NCI-H146 treated with DMSO at 0.1 percent for 48 hours (cell line): ENCODE data around the gene SCGB3A1.

ENCODE experiments used
- DNase-seq: peaks from one replicate; lab custom pipeline; 2025; ENCODE audit not compliant: unreplicated experiment; lab: John Stamatoyannopoulos, UW

SCGB3A1 gene

DNA sequence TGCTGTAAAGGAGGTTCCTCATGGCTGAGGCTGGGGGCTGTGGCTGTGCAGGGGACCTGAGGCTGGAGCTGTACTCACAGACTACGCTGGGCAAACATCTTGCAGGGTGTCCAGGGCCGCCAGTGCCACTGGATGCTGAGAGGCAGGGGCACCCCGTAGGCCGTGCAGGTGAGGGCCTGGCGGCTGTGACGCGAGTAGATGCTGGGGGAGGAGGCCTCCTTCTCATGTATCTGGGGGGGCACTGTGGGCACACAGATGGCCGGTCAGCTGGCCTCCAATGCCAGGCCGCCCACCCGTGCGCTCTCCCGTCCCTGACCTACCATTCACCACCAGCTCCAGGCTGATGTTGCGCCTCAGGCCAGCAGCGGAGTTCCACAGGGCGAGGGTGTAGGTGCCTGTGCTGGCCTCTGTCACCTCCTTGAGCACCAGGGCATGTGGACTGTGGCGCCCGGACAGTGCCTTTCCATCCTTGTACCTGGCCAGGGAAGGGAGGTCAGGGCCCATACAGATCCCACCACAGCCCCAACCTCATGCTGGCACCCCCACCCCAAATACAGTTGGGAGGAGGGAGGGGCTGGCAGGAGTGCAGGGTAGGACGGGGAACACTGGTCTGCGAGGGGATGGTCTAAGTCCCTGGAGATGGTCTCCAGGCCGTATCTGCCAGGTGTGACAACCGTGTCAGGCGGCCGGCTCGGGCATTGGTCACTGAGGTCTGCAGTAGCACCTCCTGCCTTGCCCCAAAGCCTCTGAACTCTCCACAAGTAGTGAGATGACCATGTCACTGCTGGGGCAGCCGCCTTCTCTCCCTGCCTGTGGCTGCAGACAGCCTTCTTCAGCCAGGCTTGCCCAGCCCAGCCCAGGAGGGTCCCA, 34.7 kb upstream of the SCGB3A1 start:
- DNase-seq, result no peak

DNA sequence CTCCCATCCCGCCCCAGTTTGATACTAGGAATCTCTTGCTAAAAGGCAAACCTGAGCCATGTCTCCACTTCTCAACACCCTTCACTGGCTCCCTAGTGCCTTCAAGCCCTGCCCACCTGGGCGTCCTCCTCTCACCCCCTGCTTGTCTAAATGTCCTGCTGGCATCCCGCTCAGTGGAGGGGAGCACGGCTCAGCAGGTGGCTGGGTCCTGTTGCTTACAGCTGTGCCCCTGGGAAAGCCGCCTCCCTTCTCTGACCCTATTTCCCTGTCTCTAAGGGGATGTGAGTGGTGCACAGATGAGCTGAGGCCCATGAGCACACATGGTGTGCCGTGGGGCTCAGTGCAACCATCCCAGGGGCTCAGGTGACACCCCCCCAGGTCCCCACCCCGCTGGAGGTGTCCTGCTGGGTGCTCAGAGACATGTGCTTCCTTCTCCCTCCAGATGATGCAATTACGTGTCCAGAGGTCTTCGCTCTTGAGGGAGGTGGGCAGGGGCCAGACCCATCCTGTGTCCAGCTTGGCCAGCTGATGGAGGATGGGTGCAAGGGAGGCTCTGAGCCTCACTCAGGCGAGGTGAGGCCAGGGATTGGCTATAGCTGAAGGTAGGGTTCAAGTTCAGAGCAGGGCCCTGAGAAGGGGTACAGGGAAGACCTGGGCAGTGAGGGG, 34.0 kb upstream of the SCGB3A1 start:
- no peak for DNase-seq

DNA sequence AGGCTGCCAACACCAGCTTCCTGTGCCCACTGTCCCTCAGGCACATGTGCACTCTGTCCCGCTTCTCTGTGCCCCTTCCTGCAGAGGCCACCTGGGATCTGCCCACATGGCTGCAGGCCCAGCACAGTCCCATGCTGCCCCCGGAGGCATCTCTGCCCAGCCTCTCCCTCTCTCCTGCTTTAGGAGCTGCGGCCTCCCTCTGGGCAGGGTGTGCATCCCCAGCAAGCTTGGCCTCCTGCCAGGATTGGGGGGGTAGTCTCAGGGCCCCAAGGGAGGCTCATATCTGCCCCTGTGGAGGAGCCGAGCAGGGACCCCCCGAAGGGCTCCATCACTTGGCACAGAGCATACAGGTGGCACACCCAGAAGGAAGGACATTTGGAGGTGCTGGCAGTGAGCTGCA, 33.3 kb upstream of the SCGB3A1 start:
- DNase-seq, result no peak

- DNase-seq, result no peak
Measured at GRCh38 chr5:180623844-180624243, 32.5 kb upstream of the SCGB3A1 start.

- DNase-seq, result no peak
Measured at GRCh38 chr5:180623411-180623834, 32.1 kb upstream of the SCGB3A1 start.

DNA sequence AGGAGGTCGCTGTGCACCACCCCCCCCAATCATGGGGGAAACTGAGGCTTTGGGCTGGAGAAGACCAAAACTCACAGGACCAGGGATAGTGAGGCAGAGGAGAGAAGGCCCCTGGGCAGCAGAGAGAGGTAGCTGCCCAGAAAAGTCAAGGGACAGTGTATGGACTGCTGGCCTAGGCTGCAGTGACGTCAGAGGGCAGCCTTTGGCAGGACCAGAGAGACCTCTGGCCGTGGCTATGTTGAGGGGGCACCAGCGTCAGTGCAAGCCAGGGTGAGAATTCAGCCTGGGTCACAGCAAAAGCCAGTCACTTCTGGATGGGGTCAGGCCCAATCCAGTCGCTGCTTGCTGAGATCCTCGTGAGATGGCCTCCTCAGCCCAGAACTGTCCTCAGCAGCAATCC, 31.6 kb upstream of the SCGB3A1 start:
- DNase-seq, result no peak

GRCh38 chr5:180621311-180621710, 30.0 kb upstream of the SCGB3A1 start:
- no peak for DNase-seq

- no peak for DNase-seq
Measured at GRCh38 chr5:180620014-180620413, 28.7 kb upstream of the SCGB3A1 start.

- no peak for DNase-seq
Measured at GRCh38 chr5:180619563-180619915, 28.2 kb upstream of the SCGB3A1 start.

- no peak for DNase-seq
Measured at GRCh38 chr5:180618829-180619562, 27.7 kb upstream of the SCGB3A1 start.

DNA sequence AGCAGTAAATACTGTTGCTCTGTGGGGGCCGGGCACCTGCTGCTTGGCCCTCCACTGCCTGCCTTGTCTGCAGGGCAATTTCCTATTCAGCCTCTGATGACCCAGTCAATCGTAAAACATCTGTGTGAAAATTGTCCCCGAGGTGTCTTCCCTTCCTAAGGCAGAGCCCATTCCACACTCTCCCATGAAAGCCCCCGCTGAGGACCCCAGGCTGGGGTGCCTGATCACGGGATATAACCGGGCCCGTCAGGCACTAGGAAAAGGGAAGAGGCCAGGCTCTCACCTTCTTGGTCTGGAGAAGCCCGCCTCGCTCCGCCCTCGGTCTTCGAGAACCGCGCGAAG, 27.2 kb upstream of the SCGB3A1 start:
- no peak for DNase-seq

- no peak for DNase-seq
Measured at GRCh38 chr5:180613814-180614188, 22.5 kb upstream of the SCGB3A1 start.

DNA sequence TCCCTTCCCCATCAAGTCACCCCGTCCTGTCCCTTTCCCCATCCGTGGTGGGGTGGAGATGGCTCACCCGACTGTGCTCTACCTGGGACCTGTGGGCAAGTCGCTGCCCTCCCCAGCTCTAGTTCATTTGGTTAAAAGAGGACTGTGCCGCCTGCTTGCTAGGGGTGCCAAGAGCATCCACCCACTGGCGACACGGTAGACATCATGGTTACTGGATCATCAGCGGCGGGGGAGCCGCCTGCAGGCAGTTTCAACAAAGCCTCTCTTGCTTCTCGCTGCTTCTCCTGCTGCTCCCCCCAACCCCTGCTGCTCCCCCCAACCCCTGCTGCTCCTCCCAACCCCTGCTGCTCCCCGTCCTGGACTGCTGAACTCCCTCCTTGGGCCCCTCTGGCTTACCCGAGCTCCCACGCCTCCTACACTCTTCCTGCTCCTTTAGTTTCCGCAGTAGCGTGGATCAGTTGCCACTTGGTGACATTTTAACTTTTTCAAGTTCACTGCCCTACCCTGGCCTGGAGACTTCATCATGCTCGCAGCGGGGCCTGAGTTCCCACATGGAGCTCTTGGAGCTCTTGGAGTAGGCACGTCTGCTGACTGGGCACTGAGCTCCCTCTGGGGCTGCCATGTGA, 22.0 kb upstream of the SCGB3A1 start:
- no peak for DNase-seq

GRCh38 chr5:180612683-180613082, 21.4 kb upstream of the SCGB3A1 start:
- DNase-seq, result no peak

- DNase-seq, result no peak
Measured at GRCh38 chr5:180611140-180611850, 20.0 kb upstream of the SCGB3A1 start.

DNA sequence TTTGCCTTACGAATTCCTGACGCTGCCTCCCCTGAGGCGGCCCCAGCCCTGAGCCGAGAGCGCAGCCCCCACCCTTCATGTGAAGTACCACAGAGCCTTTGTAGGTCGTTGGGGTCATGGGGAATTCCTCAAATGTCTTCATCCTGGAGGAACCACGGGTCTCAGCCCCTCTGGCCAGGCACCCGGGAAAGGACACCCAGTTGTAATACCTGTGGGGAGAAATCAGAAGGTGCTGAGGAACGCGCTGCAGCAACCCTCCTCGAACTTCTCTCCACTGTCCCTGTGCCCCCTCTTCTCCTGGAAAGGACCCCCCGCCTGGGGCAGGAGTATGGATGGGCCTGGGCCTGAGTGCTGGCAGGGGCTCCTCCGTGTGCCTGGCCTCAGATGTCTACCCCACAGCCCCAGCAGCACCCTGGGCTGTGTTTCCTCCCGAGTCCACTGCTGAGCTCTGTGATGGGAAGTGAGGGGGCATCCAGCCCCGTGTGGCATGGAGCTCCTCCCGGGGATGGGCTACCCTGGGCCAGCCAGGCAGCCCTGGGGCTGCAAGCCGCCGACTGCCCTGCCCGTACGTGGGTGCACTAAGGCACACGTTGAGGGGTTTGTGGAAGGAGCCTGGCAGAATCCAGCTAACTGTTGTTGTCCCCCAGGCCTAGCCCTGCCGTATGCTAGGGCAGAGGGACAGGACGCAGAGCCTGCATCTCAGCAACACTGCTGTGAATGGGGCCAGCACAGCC, 18.7 kb upstream of the SCGB3A1 start:
- no peak for DNase-seq

DNA sequence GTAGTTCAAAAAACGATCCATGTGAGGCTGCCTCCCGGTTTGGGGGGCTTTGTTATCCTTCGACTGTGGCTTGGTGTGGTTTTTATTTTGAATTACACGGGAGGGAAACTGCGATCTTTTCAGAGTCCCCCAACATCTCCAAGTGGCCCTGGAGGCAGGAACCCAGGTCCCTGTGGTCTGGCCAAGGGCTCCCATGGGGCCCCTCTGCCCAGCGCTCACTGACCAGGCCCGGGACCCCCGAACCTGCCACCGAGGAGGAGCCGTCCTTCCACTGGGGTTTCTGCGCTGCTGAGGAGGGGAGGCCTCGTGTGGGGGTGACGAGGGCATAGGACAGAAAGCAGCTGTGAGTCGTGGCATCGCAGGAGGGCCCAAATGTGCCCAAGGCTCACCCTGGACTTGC, 18.1 kb upstream of the SCGB3A1 start:
- DNase-seq, result no peak

GRCh38 chr5:180608572-180609310, 17.4 kb upstream of the SCGB3A1 start:
- no peak for DNase-seq

- no peak for DNase-seq
Measured at GRCh38 chr5:180607861-180608571, 16.7 kb upstream of the SCGB3A1 start.
